GM21367 (cell line): ENCODE measurements around the gene CNTN4.
"Not testable (repeated sequence)": the region's sequence is repeated elsewhere in the genome, so short reads cannot be mapped to it uniquely, and the experiment has no call there.

Source experiments
- ATAC-seq: cut with Tn5 transposase; IDR thresholded peaks from one replicate; pipeline ENCODE4 v1.9.1; 2021; ENCODE audit not compliant: unreplicated experiment

The CNTN4 gene

GRCh38 chr3:2098398-2099027 is at the start of gene CNTN4:
Gene CNTN4, plus strand, starts transcription at chr3:2098866.
- no peak for ATAC-seq

- ATAC-seq: no peak
Observed at GRCh38 chr3:2061360-2061759, 37.3 kb upstream of the CNTN4 start.

- no peak for ATAC-seq
Observed at GRCh38 chr3:2071531-2071930, 27.1 kb upstream of the CNTN4 start.

- ATAC-seq: no peak
Observed at GRCh38 chr3:2078821-2079220, 19.8 kb upstream of the CNTN4 start.

GRCh38 chr3:2082871-2083480 is 15.7 kb upstream of the CNTN4 start:
- ATAC-seq: no peak

- ATAC-seq: not testable (repeated sequence)
Observed at GRCh38 chr3:2083558-2083957, 15.1 kb upstream of the CNTN4 start.

GRCh38 chr3:2090095-2090911 is 8.4 kb upstream of the CNTN4 start:
- ATAC-seq: no peak

- no peak for ATAC-seq
Observed at GRCh38 chr3:2092758-2093157, 5.9 kb upstream of the CNTN4 start.

GRCh38 chr3:2094941-2095340 is 3.7 kb upstream of the CNTN4 start:
- no peak for ATAC-seq

- no peak for ATAC-seq
Observed at GRCh38 chr3:2096216-2096615, 2.5 kb upstream of the CNTN4 start.

GRCh38 chr3:2097641-2098191 is 950 bp upstream of the CNTN4 start:
- ATAC-seq: no peak

- ATAC-seq: no peak
Observed at GRCh38 chr3:2099028-2099671, 484 bp downstream of the CNTN4 start.

GRCh38 chr3:2099779-2100191 is 1.1 kb downstream of the CNTN4 start:
- no peak for ATAC-seq

GRCh38 chr3:2106438-2106837 is 7.8 kb downstream of the CNTN4 start:
- ATAC-seq: no peak

- ATAC-seq: no peak
Observed at GRCh38 chr3:2110597-2111117, 12.0 kb downstream of the CNTN4 start.

- no peak for ATAC-seq
Observed at GRCh38 chr3:2114617-2115275, 16.1 kb downstream of the CNTN4 start.

- ATAC-seq: no peak
Observed at GRCh38 chr3:2130726-2131125, 32.1 kb downstream of the CNTN4 start.

GRCh38 chr3:2133146-2133545 is 34.5 kb downstream of the CNTN4 start:
- ATAC-seq: no peak

GRCh38 chr3:2137651-2138050 is 39.0 kb downstream of the CNTN4 start:
- no peak for ATAC-seq

- ATAC-seq: no peak
Observed at GRCh38 chr3:2141482-2141881, 42.8 kb downstream of the CNTN4 start.
